Measurements from ENCODE around the gene TSPYL6.
"Not testable (repeated sequence)": the region's sequence is repeated elsewhere in the genome, so short reads cannot be mapped to it uniquely, and the experiment has no call there.

TSPYL6 gene

GRCh38 chr2:54256091-54256694 lies at the start of gene TSPYL6:
TSPYL6 (minus strand) TSS chr2:54256229; CDS start chr2:54256151, 78 bp downstream.
- DNase-seq, result no peak

- DNase-seq, result no peak
These were observed 47.6 kb upstream of the TSPYL6 start for GRCh38 chr2:54303631-54304030.

DNA sequence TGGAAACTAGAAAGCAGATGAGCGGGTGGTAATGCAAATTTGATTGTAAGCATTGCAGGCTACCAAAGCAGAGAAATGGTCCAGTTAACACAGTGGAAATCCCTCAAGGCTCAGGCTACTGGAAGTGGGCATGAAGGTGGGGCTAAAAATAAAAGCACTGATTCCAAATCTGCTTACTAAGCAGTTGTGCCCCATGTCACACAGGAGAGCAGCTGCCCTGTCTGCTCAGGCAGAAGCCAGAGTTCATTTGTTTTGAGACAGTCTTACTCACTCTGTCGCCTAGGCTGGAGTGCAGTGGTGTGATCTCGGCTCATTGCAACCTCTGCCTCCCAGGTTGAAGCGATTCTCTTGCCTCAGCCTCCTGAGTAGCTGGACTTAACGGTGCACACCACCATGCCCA lies 42.5 kb upstream of the TSPYL6 start:
- no peak for DNase-seq

DNA sequence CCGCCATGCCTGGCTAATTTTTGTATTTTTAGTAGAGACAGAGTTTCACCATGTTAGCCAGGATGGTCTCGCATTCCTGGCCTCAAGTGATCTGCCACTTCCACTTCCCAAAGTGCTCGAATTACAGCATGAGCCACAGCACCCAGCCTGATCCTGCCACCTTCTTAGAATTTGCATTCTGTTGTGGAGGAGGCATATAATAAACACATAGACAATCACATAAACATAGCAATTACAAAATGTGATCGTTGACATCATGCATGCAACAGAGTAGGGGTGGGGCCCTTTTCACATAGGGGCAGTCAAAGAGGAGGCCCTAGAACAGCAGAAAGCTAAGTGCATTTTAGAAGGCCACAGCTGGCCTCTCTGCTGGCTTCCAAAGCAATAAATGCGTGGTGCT lies 39.9 kb upstream of the TSPYL6 start:
- DNase-seq, result no peak

- not testable (repeated sequence) for DNase-seq
These were observed 38.6 kb upstream of the TSPYL6 start for GRCh38 chr2:54294665-54295064.

DNA sequence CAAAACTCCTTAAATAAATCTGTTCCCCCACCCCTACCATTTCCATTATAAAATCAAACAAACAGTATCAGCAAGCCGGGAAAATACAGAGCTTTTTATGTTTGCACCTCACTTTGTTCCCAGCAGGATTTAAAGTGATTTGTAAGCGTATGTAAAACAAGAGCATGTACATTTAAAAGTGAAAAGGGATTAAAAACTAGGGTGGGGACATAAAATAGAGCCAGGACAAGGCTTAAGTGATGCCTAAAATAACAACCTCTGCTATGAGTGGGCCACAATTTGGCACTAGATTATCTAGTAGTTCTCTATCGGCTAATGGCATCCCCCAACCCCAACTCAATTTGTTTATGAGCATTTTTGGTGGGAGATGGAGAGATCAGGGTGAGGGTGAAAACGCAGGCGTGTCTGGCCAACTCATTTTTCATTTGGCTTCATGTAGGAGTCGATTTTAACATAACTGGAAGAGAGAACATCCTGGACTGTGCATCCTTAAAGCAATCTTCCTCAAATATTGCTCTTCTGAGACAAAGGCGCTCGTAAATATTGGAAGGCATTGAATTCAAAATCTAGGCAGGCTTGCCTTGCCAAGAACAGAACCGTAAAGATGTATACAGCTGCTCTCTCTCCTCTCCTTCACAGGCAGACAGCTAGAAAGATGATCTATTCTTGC lies 34.5 kb upstream of the TSPYL6 start:
- DNase-seq, result no peak

DNA sequence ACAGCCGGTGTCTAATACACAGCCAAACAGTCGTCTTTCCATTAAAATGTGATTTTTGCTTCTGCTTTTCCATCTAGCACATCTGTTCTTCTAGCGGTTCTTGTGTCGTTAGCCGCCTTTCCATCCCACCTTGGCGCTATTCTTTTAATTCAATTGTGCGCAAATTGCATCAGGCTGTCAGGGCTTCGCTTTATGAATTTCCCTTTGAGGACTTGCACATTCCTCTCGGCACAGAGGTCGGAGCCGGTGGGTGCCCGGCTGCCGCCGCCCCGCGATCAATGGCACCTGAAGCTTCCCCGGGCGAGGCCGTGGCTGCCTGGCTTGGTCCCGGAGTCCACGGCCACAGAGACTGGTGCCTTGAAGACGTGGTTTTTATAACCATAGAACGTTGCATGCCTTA lies 33.9 kb upstream of the TSPYL6 start:
- no peak for DNase-seq

DNA sequence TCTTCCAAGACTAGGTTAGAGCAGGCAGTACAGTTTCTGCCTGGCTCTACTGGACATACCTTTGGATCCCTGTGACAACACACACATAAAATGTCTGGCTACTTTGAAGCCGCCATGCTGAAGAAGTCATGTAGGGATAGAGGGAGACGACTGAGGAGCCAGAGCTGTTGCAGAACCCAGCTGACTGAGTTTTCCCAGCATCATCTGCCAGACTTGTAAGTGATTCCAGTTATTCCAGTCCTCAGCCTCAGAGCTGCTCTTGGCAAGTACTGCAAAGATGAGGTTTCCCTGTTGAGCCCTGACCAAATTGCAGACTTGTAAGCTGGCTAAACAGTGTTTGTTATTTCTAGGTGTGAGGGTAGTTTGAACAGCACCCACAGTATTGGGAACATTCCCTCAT lies 31.5 kb upstream of the TSPYL6 start:
- DNase-seq, result no peak

DNA sequence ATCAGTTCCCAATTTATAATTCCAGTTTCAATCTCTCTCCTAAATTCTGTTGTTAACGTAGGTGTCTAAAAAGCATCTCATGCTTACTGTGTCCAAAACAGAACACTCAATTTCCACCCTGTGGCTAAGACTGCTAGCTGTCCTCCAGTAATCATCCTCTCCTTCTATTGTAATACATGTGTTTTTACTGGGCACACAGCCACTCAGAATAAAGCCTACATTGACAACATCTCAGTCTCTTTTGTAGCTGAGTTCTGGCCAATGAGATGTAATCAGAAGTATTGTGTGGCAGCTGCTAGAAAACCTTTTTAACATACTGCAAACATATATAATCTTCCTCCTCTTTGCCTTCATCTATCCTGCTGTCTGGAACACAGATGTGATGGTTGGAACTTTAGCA lies 29.4 kb upstream of the TSPYL6 start:
- no peak for DNase-seq

- no peak for DNase-seq
These were observed 28.8 kb upstream of the TSPYL6 start for GRCh38 chr2:54284826-54285225.

DNA sequence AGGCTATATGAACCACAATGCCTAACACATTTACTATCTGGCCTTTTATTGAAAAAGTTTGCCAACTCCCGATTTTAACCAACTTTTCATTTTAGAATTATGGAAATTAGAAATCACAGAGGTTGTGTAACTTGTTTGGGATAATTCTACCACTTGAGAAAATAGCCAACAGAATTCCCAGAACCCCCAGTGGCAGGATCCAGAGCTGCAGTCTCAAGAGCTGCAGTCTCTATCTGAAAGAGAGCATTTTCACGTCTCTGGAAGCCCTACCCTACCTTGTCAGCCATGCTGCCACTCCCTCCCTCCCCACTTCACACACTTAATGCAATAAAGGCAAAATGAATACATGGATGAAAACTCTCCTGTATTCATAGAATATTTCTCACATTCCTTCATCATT lies 23.4 kb upstream of the TSPYL6 start:
- DNase-seq, result no peak

DNA sequence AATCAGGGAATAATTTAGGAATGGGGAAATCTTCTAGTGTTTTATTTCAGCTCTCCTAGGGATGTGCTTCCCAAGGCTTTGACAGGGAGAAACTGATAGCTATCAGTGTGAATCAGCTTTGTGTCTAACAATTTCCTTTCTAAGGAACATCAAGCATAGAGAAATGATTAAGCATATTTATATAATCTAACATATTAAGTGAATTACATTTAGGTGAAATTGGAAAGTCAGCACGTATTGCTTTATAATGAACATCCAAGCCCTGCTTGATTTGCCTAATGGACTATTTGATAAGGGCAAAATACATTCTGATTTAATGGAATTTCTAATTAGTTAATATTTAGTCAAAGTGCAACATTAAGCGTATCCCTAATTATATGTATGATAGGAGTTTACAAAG lies 19.5 kb upstream of the TSPYL6 start:
- no peak for DNase-seq

DNA sequence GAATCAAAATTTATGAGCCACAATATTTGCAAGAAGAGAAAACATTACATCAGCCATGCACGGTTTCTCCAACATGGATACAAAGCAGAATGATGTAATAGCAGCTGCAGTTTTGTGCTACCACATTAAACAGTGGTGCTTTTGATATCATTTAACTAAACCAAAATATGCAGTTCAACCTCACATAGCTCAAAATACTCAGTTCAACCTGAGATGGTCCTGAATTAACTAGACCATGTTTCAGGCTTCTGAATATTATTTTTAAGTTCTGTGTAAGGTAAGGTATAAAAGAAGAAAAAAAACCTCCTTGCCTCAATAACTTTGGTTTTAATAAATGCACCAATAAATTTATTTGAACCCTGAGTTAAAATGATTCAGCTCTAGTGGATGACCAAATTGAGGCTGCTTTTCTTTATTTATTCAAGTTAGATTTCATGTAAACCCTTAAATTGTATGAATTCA lies 18.8 kb upstream of the TSPYL6 start:
- no peak for DNase-seq

DNA sequence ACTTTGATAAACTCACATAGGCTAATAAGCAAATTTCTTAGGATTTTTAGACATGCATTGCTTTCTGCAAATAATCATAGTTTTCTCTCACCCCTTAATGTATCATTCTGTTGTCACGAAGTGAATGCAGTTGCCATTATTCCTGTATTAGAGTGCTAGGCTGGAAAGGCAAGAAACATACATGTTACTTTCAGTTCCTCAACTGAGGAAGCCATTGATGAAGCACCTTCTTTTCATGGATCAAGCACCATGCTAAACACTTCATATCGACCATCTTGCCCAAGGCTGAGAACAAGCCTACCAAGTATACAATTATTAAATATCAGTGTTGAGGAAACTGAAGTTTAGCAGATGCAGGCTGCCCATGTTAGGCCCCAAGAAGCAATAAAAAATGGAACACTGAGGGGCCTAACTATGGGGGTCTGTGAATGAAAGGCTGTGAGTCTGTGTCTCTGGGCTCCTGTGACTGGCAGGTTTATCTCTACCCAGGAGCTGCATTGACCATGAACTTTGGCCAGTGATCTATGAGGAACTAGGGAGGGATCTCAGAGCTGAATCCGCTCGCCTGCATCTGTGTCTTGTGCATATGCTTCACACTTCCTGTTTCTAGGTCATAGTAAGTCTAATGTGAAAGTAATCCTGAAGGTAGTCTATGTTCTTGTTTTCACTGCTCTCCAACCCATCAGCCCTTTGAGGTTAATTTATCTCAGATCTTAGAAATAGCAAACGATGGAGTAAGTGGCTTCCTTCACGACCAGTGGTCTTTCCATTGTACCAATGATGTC lies 16.0 kb upstream of the TSPYL6 start:
- DNase-seq, result no peak

GRCh38 chr2:54271189-54271588 lies 15.2 kb upstream of the TSPYL6 start:
- no peak for DNase-seq

DNA sequence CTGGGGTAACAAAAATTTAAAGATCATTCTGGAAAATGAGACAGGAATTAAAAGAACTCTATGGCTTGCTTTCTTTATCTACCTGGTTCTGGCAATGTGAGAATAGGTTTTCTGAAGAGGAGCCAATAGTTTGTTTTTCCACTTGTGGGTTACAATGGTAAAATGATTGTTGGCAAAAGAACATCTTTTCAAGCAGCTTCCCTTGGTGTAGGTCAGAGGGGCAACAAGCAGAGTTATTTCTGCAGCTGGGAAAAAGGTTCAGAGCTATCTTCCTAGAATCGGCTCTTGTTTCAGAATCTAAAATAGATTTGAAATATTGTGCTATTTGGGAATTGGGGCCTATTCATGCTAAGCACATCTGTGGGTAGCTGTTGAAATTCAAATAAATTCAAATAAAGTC lies 11.5 kb upstream of the TSPYL6 start:
- no peak for DNase-seq

GRCh38 chr2:54265081-54265480 lies 9.1 kb upstream of the TSPYL6 start:
- DNase-seq, result not testable (repeated sequence)

GRCh38 chr2:54262015-54262765 lies 6.2 kb upstream of the TSPYL6 start:
- DNase-seq, result no peak

DNA sequence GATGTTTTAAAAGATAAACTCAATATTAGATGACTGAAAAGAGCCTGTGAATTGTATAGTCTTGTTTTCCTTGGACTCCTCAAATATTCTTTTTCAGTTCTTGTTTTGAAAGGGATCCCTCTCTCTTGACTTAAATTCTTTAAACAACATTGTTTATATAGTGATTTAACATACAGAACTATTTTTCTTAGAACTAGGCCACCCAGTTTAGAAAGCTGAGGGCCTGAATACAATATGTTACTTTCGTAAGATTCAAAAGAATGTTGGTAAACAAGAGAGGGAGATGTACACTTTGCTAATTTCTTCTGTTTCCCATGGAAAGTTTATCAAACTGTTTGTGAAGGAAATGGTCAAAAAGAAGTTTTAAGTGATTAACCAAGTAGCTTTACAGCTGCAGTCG lies 5.5 kb upstream of the TSPYL6 start:
- no peak for DNase-seq

DNA sequence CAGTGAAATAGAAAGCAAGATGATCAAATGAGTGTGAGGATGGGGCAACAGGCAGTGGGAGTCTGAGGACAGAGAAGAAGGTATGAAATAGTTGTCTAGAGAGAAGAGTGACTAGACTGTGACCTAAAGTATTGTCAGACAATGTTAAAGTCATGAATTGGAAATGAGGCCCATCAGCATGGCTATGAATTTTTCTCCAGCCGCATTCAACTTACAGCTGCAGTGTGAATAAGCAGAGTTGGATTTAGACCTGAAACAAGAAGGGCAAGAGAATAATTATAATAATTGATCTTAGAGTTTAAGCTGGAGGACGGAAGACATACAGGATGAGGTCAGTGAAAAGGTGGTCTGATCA lies 4.2 kb upstream of the TSPYL6 start:
- no peak for DNase-seq

- DNase-seq, result no peak
These were observed 3.6 kb upstream of the TSPYL6 start for GRCh38 chr2:54259413-54260240.

DNA sequence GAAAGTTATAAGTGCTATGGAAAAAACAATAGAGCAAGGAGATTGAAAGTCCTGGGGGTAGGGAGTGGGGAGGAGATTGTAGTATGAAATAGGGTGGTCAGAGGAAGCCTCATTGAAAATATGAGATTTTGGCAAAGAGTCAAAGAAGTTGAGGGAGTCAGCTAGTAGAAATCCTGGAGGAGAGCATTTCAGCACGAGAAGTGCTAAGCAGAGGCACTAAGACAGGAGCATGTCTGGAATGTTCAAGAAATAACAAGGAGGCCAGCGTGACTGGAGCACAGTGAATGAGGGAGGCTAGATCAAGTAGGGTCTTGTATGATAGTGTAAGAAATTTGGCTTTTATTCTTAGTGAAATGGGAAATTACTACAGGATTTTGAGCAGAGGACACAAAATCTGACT lies 2.1 kb upstream of the TSPYL6 start:
- DNase-seq, result no peak

All from NCI-H1436 (cell line).